Measurements from ENCODE around the gene CYFIP1.

DNA sequence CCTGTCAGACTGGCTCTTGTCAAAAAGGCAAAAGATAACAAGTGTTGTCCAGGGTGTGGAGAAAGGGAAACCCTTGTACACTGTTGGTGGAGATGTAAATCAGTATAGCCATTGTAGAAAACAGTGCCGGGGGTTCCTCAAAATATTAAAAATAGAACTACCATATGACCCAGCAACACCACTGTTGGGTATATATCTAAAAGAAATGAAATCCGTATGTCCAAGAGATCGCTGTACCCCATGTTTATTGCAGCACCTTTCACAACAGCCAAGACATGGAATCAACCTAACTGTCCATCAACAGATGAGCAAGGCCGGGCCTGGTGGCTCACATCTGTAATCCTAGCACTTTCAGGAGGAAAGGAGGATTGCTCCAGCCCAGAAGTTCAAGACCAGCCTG, 6.2 kb downstream of the CYFIP1 start:
- TF ChIP-seq, protein P1, sequence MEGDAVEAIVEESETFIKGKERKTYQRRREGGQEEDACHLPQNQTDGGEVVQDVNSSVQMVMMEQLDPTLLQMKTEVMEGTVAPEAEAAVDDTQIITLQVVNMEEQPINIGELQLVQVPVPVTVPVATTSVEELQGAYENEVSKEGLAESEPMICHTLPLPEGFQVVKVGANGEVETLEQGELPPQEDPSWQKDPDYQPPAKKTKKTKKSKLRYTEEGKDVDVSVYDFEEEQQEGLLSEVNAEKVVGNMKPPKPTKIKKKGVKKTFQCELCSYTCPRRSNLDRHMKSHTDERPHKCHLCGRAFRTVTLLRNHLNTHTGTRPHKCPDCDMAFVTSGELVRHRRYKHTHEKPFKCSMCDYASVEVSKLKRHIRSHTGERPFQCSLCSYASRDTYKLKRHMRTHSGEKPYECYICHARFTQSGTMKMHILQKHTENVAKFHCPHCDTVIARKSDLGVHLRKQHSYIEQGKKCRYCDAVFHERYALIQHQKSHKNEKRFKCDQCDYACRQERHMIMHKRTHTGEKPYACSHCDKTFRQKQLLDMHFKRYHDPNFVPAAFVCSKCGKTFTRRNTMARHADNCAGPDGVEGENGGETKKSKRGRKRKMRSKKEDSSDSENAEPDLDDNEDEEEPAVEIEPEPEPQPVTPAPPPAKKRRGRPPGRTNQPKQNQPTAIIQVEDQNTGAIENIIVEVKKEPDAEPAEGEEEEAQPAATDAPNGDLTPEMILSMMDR (IDR thresholded peaks at IDR 0.05), result no peak
- TF ChIP-seq POLR2A (IDR thresholded peaks at IDR 0.05), result no peak

Data from testis (tissue), 2 donors.